Midbrain (tissue), 1 donor: ENCODE measurements around the gene DOHH.
"Not testable (repeated sequence)": the region's sequence is repeated elsewhere in the genome, so short reads cannot be mapped to it uniquely, and the experiment has no call there.

ENCODE experiments used
- DNase-seq: peaks from one replicate; lab custom pipeline; 2025; lab: John Stamatoyannopoulos, UW

The DOHH gene

GRCh38 chr19:3518659-3519058, 18.2 kb upstream of the DOHH start:
- DNase-seq = no peak

- no peak for DNase-seq
These were observed 17.8 kb upstream of the DOHH start for GRCh38 chr19:3518255-3518654.

DNA sequence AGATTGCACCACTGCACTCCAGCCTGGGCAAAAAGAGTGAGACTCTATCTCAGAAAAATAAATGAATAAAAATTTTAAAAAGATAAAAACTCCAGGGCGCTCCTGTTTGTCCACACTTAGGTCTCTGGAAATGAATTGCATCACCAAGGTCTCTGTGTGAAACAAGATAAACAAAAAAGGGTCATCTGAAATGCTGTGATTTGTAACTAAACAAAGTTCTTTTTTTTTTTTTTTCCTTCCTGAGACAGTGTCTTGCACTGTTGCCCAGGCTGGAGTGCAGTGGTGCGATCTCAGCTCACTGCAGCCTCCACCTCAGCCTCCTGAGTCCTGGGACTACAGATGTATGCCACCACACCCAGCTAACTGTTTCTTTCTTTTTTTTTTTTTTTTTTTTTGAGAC, 17.2 kb upstream of the DOHH start:
- no peak for DNase-seq

DNA sequence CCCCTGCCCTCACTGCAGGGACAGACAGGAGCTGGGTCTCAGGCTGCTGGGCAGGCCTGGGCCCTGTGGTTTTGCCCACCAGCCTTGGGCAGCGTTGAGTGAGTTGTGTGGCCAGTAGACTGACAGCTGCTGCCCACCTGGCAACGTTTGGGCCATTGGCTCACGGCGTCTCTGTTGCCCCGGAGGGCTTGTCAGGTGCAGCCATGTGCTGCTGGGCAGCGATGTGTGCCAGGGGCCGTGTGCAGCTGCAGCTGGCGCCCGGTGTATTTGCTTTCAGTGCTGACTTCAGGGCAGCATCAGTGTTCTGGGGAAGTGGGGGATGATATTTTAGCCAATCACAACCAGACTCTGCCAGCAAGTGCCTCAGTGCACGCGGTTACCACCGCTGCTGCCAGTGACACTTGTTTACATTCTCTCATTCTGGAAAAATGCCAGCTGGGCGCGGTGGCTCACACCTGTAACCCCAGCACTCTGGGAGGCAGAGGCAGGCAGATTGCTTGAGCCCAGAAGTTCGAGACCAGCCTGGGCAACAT, 16.3 kb upstream of the DOHH start:
- DNase-seq = no peak

GRCh38 chr19:3515891-3516422, 15.5 kb upstream of the DOHH start:
- DNase-seq = no peak

DNA sequence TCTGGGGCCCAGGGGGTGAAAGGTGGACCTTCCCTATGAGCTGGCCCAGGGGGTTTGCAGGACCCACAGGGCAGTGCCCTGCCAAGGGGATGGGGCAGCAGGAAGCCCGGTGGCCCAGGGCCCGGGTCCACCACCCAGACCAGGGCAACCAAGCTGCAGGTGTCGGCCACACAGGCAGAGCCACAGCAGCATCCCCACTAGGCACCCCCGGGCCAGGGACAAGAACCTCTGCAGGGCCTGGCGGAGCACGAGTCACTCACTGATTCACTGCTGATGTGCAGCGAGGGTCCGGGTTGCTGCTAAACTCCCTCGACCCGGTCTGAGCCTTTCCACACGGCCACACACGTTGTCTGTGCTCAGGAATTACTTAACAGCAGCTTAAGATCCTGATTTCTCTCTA, 14.5 kb upstream of the DOHH start:
- no peak for DNase-seq

DNA sequence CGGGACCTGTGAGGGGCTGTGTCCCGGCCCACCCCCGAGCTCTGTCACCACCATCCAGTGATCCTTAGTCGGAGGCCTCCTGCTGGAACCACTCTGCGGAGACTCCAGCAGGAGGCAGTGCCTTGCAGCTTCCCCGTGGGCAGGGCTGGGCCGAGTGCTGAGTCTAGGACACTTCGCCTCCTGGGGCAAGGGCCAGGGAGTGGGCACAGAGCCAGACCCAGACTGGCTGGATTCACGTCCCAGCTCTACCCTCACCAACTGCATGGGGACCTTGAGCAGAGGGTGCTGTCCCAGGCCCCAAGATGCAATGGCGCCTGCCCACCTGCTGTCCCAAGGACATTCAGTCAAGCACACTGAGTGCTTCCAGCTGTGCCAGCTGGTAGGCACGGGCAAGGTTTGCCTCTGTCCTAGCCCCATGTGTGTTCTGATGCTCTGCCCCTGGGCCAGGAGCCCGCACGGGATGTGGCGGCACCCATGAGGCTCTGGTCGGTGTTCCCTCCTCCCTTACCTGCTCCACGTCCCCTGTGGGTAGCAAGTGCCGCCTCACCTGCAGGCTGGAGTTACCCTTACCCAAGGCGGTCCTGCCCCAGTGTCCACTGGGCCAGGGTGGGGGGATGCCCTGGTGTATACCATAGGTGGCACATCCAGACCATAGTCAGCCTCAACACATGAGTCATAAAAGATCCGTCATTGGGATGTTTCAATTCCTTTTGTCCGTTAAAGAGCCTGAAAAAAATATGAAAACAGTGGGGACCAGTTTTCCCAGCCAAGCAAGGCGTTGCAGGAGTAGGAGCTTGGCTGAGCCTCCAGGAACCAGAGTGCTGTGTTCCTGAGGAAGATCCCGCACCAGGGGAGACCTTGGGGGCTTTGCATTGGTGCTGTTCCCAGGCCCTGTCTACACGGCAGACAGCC, 13.0 kb upstream of the DOHH start:
- no peak for DNase-seq

- DNase-seq = peak; percentile 55
These were observed 12.2 kb upstream of the DOHH start for GRCh38 chr19:3512562-3513228.

GRCh38 chr19:3511506-3512251, 11.2 kb upstream of the DOHH start:
- no peak for DNase-seq

DNA sequence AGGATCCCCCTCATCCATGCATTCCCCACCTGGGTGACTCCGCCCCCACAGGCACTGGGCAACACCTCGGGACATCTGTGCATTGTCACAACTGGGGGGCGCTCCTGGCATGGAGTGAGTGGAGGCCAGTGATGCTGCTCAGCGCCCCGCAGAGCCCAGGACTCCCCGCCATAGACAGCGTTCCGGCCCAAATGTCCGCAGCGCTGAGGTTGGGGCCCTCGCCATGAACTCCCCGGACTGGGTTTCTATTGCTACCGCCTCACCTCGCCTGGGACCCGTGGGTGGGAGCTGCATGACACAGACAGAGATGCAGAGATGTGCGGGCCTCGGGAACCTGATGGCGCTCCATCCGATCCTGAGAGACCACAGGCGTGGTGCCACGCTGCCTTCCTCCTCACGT, 10.3 kb upstream of the DOHH start:
- no peak for DNase-seq

DNA sequence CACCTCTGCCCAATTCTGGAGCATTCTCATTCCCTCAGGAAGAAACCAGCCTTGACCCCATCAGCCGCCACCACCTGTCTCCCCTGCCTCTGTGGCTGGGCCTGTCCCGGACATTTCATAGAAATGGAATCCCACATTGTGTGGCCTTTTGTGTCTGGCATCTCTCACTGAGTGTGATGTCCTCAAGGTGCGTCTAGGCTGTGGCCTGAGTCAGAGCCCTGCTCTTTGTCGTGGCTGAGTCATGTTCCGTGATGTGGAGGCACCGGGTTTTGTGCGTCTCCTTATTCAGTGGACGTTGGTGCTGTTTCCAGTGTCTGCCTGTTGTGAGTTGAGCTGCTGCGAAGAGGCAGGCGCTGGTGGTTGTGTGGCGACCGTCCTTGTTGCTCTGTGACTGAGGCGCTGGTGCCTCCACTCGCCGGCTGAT, 9.1 kb upstream of the DOHH start:
- no peak for DNase-seq

DNA sequence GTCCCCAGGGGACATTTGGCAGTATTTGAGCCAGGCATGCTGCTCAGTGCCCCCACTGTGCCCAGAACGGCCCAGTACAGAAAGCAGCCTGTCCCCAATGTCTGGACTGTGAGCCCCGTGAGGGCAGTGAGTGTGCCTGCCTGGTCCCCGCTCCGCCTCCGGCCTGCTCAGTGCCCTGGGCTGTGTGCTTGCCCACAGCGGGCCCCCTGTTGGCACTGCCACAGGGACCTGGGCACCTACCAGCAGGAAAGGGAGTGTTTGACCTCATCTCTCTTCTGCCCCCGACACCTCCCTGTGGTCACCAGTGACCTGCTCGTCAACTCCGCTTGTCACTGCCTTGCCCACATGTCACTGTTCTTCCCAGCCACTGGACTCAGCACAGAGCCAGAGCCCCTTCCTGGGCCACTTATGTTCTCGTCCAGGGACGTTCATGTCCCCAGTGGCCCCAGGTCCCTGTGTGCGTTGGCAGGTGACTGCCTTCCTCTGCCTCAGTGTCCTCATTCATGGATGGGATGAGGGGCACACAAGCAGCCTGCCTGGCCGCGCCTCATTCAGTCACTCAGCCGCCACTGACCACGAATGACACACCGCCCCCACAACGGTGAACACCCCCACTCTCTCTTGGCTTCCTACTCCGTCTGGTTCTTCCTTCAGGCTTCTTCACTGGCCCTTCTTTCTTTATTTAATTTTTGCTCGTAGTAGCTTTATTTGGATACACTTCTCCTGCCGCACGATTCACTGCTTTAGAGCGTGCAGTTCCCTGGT, 8.5 kb upstream of the DOHH start:
- DNase-seq = no peak

GRCh38 chr19:3508121-3508661, 7.7 kb upstream of the DOHH start:
- DNase-seq = not testable (repeated sequence)

DNA sequence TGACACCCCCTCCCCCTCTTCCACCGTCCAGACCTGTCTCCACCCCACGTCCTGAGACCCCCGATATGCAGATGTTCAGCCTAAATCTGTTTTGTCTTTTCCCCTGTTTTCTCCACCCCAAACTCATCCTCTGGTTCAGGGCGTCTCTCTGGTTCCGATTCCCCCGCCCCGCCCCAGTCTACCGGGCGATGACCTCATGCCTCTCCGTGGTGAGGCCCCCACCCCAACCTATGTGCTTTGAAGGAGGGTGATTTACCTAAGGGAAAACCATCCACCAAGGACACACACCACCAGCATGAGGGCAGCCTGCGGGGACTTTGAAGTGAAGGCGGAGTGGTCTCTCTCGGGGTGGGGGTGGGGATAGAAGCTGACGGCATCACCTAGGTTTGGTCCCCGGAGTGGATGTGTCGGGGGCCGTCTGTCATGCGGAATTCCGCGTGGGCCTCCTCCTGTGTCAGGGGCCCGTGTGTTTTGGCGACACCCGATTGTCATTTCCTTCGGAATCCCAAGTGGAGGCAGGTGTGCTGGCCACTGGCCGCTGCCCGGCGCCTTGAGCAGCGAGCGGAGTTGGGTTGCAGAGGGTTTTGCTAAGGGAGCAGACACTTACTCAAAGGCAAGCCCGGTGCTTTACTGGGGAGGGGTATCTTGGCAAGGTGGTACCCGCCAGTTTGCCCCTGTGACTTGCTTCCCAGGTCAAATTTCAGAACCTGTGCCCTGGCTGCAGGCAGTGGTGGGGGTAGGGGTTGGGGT, 7.1 kb upstream of the DOHH start:
- DNase-seq = no peak

- DNase-seq = peak; percentile 14
These were observed 6.2 kb upstream of the DOHH start for GRCh38 chr19:3506384-3507340.

DNA sequence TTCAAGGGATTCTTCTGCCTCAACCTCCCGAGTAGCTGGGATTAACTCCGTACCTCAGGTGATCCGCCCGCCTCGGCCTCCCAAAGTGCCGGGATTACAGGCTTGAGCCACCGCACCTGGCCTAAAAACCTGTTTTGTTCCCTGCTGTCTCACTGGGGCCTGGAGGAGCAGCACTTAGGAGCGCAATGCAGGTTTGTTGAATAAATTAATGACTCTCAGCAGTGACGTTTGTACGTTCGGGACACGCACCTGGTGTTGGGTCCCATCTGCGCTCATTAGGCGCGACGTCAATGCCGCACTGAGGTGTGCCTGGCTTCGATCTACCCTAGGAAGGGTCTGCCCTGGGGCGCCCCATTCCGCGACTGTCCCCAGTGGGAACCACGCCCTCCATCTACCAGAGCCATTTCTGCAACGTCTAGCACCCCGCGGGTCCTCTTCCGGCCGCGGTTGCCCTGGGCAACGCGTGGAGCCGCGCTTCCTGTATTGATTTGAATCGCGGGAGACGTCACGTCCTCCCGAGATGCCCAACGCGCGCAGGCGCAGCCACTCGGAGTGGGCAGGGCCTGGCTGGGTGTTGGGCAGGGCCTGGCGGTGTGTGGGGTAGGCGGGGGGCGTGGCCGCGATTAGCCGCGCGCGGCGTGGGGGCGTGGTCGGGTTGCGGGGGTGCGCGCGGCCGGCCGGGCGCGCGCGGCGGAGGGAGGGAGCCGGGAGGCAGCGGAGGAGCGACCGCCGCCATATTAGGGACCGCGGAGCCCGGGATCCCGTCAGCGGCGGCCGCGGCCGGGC, 5.3 kb upstream of the DOHH start, which contains the start of gene FZR1:
TSS of gene FZR1 (plus strand) at position 714 of the 786 bp plus-strand sequence. CDS start 16,679 bp downstream, outside the sequence.
- DNase-seq = peak; percentile 98

DNA sequence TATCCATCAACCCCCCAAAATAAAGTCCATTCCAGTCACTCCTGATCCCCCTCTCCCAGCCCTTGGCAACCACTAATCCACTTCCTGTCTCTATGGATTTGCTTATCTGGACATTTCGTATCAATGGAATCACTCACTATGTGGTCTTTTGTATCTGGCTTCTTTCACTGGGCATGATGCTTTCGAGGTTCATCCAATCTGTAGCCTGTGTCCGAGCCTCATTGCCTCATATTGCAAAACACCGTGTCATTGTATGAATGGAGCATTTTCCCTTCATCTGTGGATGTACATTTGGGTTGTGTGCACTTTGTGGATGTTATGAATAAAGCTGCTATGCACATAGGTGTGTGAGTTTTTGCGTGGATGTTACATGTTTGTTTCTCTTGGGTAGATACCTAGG, 4.3 kb upstream of the DOHH start:
- no peak for DNase-seq

- no peak for DNase-seq
These were observed 2.6 kb upstream of the DOHH start for GRCh38 chr19:3503036-3503572.
